Measurements from ENCODE around the gene MRFAP1L1.

DNA sequence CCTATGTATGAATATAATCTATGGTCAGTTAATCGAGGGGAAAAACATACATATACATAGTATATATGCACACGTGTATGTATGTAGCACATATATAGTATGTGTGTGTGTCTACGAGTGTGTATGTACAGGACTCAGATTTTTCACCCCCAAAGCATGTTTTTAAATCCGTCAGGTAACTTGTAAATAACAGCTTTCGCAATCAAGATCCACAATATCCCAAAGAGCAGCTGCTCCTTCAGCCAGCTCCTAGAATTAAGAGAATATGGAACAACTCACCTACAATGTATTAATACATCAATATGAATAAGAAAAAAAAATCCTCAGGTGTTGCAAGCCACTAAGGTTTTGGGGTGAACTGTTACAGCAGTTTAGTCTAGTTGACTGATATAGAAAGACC, 3.5 kb downstream of the MRFAP1L1 start:
- TF ChIP-seq, protein P1, sequence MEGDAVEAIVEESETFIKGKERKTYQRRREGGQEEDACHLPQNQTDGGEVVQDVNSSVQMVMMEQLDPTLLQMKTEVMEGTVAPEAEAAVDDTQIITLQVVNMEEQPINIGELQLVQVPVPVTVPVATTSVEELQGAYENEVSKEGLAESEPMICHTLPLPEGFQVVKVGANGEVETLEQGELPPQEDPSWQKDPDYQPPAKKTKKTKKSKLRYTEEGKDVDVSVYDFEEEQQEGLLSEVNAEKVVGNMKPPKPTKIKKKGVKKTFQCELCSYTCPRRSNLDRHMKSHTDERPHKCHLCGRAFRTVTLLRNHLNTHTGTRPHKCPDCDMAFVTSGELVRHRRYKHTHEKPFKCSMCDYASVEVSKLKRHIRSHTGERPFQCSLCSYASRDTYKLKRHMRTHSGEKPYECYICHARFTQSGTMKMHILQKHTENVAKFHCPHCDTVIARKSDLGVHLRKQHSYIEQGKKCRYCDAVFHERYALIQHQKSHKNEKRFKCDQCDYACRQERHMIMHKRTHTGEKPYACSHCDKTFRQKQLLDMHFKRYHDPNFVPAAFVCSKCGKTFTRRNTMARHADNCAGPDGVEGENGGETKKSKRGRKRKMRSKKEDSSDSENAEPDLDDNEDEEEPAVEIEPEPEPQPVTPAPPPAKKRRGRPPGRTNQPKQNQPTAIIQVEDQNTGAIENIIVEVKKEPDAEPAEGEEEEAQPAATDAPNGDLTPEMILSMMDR (IDR thresholded peaks at IDR 0.05): no peak
- TF ChIP-seq POLR2AphosphoS5 (IDR thresholded peaks at IDR 0.05): no peak

Data from upper lobe of left lung (tissue), 4 donors.